HUDEP-2 (cell line): Measurements from ENCODE around the gene SLC50A1.

Experiments used
- DNase-seq, 76 experiments: peaks; one replicate each; lab custom pipeline; 2025; ENCODE audit not compliant: unreplicated experiment in 76 of 76; lab: John Stamatoyannopoulos, UW

The SLC50A1 gene

GRCh38 chr1:155182052-155182550 lies 46.4 kb downstream of the SLC50A1 start:
- DNase-seq, result no peak

- DNase-seq, result no peak
Observed at GRCh38 chr1:155183775-155184221, 48.1 kb downstream of the SLC50A1 start.

GRCh38 chr1:155184351-155184811 lies 48.7 kb downstream of the SLC50A1 start:
- no peak for DNase-seq

- peak in 66 of 76 experiments; percentile 5 to 74 (median 52) for DNase-seq
Observed at GRCh38 chr1:155184835-155185782, 49.5 kb downstream of the SLC50A1 start.

GRCh38 chr1:155185783-155186066 lies 50.1 kb downstream of the SLC50A1 start:
- no peak for DNase-seq

- peak in 1 of 76 experiments; percentile 19 for DNase-seq
Observed at GRCh38 chr1:155186067-155186793, 50.6 kb downstream of the SLC50A1 start.

GRCh38 chr1:155186794-155187455 lies 51.3 kb downstream of the SLC50A1 start:
- no peak for DNase-seq

- no peak for DNase-seq
Observed at GRCh38 chr1:155187456-155187891, 51.8 kb downstream of the SLC50A1 start.

- DNase-seq, result no peak
Observed at GRCh38 chr1:155188268-155188667, 52.6 kb downstream of the SLC50A1 start.
